ENCODE measurements around the gene TPRKB. TPM values are rescaled to one million over a fixed set of nuclear protein-coding genes. Genes with fewer than 3 reads are reported as not detected.
A peak's percentile ranks its signal among the peaks of the same experiment; 100 is the strongest.
"Not testable (repeated sequence)": the region's sequence is repeated elsewhere in the genome, so short reads cannot be mapped to it uniquely, and the experiment has no call there.

Gene TPRKB
- total RNA-seq, 2 experiments from 2014 or later = 43.7 to 50.0 TPM

DNA sequence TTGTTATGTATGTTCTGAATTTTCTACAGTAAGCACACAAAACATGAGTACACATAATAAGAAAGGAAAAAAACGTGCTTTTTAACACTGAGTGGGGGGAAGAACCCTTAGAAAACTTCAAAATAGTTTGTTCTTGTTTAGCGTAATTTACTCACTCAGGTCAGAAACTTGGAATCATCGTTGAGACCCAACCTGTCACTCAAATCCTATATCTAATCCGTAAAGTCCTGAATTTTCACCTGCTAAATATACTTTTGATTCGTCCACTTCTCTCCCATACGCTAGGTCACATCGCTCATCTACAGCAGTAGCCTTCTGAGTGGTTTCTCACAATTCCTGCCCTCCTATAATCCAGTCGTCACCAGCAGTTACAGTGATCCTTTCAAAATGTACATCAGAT is 767 bp downstream of the TPRKB start:
- peak overlapping the region; percentile 95 for H3K4me3 Mint-ChIP-seq
- peaks cover 21% of the 10 kb centered on the region for H3K4me1 Mint-ChIP-seq (ENCODE audit: low read depth)
- peaks cover 37% of the 10 kb centered on the region for H3K36me3 Mint-ChIP-seq (ENCODE audit: low read depth)
- H3K27ac Mint-ChIP-seq = peak overlapping the region; percentile 95
- ATAC-seq (no peak), DNase-seq (no peak)
- H3K9me3 Mint-ChIP-seq (ENCODE audit: insufficient read depth) = no peaks in the 10 kb centered on the region
- CTCF ChIA-PET = interaction anchor here (1.2 to 1.9 kb wide), 6 partner anchors 19 to 718 kb away, joined by 3 to 5 read pairs (median 4); partner anchors contain the start of genes MOB1A and STAMBP
- POLR2A ChIA-PET = interaction anchor here (0.5 to 1.8 kb wide), 11 partner anchors 8 to 718 kb away, joined by 3 to 8 read pairs (median 5); partner anchors contain the start of genes CCT7, DUSP11, INO80B and MOB1A
- H3K27me3 Mint-ChIP-seq (ENCODE audit: low read depth) = no peaks in the 10 kb centered on the region

DNA sequence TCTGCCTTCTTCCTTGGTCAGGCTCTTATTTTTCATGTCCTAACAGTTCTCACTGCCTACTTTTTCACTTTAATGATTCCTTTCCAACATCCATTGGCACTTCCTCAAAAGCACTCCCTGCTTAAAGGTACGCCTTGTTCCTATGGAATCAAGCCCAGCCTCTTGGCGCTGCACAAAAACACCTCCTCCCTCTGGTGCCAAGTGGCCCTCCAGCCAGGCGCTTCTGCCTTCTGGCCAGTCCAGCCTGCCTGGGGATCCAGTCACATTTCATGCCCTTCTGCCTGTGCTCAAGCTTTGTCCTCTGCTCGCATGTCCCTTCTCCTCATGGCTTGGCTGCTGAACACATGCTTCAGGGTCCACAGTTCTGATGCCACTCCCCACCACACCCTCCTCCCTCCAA is 6.3 kb downstream of the TPRKB start:
- Mint-ChIP-seq H3K27ac (no peak overlapping the region), H3K9me3 (ENCODE audit: insufficient read depth) (no peaks in the 10 kb centered on the region), H3K4me3 (no peak overlapping the region), H3K36me3 (ENCODE audit: low read depth) (peaks cover 50% of the 10 kb centered on the region), H3K4me1 (ENCODE audit: low read depth) (peaks cover 4% of the 10 kb centered on the region), H3K27me3 (ENCODE audit: low read depth) (no peaks in the 10 kb centered on the region)
- POLR2A ChIA-PET = no interaction called here
- ATAC-seq = no peak
- DNase-seq = no peak
- CTCF ChIA-PET = no interaction called here

GRCh38 chr2:73728711-73729110 is 8.4 kb downstream of the TPRKB start:
- no peaks in the 10 kb centered on the region for H3K9me3 Mint-ChIP-seq (ENCODE audit: insufficient read depth)

DNA sequence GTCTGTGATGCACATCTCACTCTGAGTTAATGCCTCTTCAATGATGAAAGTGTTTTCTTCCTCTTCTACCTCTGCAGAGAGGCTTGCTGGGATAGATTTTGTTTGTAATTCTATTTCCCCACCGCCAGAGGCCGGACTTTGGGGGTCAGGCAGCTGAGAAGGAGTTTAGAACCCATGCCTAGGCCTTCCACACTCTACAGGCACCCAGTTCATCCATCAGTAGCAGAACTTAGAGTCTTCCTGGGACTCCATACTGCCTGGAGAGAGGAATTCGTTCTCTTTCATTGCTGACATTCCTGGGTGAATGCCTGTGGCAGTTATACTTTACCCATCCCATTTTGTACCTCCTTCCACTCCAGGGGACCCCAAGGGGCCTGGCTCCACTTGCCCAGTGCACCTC is 9.1 kb downstream of the TPRKB start:
- H3K36me3 Mint-ChIP-seq (ENCODE audit: low read depth) = peaks cover 42% of the 10 kb centered on the region
- ATAC-seq (no peak), DNase-seq (no peak)
- POLR2A ChIA-PET = interaction anchor here (1.7 kb wide), 1 partner anchor 9 kb away, joined by 5 read pairs; the partner anchor contains the start of gene TPRKB
- H3K27me3 Mint-ChIP-seq (ENCODE audit: low read depth) = no peaks in the 10 kb centered on the region
- no peak overlapping the region for H3K27ac Mint-ChIP-seq
- H3K4me3 Mint-ChIP-seq = no peak overlapping the region
- CTCF ChIA-PET = no interaction called here
- no peaks in the 10 kb centered on the region for H3K9me3 Mint-ChIP-seq (ENCODE audit: insufficient read depth)
- H3K4me1 Mint-ChIP-seq (ENCODE audit: low read depth) = no peaks in the 10 kb centered on the region

More at GRCh38 chr2:73728711-73729110, 8.4 kb downstream of the TPRKB start:
- ATAC-seq (peak; percentile 11), DNase-seq (no peak)
- Mint-ChIP-seq H3K36me3 (ENCODE audit: low read depth) (peaks cover 46% of the 10 kb centered on the region), H3K4me1 (ENCODE audit: low read depth) (no peaks in the 10 kb centered on the region), H3K27ac (no peak overlapping the region), H3K4me3 (no peak overlapping the region), H3K27me3 (ENCODE audit: low read depth) (no peaks in the 10 kb centered on the region)
- ChIA-PET POLR2A (interaction anchor here (1.7 kb wide), 1 partner anchor 8 kb away, joined by 5 read pairs; the partner anchor contains the start of gene TPRKB), CTCF (no interaction called here)

GRCh38 chr2:73726657-73727056 is 10.5 kb downstream of the TPRKB start:
- H3K4me3 Mint-ChIP-seq; ATAC-seq; CTCF ChIA-PET; DNase-seq; H3K9me3 Mint-ChIP-seq (ENCODE audit: insufficient read depth); H3K4me1 Mint-ChIP-seq (ENCODE audit: low read depth); H3K27me3 Mint-ChIP-seq (ENCODE audit: low read depth); POLR2A ChIA-PET; H3K27ac Mint-ChIP-seq: not testable (repeated sequence)
- H3K36me3 Mint-ChIP-seq (ENCODE audit: low read depth) = peaks cover 30% of the 10 kb centered on the region

- Mint-ChIP-seq H3K4me1 (ENCODE audit: low read depth) (no peaks in the 10 kb centered on the region), H3K36me3 (ENCODE audit: low read depth) (no peaks in the 10 kb centered on the region), H3K27me3 (ENCODE audit: low read depth) (peaks cover 5% of the 10 kb centered on the region), H3K4me3 (no peak overlapping the region), H3K9me3 (ENCODE audit: insufficient read depth) (peaks cover under 1% of the 10 kb centered on the region), H3K27ac (no peak overlapping the region)
- ChIA-PET CTCF (no interaction called here), POLR2A (no interaction called here)
- peak; percentile 14 for DNase-seq
- no peak for ATAC-seq
Observed at GRCh38 chr2:73718851-73719621, 18.1 kb downstream of the TPRKB start.

DNA sequence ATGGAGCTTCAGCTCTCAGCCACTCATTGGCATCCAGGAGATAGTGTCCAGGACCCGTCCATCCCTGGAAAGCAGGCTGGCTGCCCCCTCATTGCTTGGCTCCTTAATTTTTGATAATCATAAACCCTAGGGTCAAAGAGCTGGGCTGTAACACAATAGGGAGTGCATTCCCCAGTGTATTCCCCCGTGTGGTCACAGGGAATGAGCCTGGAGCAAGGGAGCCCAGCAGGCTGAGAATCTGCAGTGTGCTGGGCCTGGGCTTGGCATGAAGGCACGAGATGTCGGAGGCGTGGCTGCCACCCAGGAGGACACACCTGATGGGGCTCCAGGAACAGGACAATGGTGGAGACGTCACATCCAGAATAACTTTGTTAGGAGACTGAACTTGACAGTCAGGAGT is 18.7 kb downstream of the TPRKB start:
- Mint-ChIP-seq H3K27ac (no peak overlapping the region), H3K4me1 (ENCODE audit: low read depth) (no peaks in the 10 kb centered on the region), H3K9me3 (ENCODE audit: insufficient read depth) (peaks cover 7% of the 10 kb centered on the region), H3K27me3 (ENCODE audit: low read depth) (peaks cover 9% of the 10 kb centered on the region), H3K4me3 (no peak overlapping the region), H3K36me3 (ENCODE audit: low read depth) (peaks cover 3% of the 10 kb centered on the region)
- DNase-seq (peak; percentile 17), ATAC-seq (no peak)
- ChIA-PET POLR2A (no interaction called here), CTCF (no interaction called here)

GRCh38 chr2:73717695-73718094 is 19.4 kb downstream of the TPRKB start:
- ATAC-seq; H3K4me1 Mint-ChIP-seq (ENCODE audit: low read depth); H3K4me3 Mint-ChIP-seq; POLR2A ChIA-PET; H3K27ac Mint-ChIP-seq; H3K36me3 Mint-ChIP-seq (ENCODE audit: low read depth); H3K27me3 Mint-ChIP-seq (ENCODE audit: low read depth); CTCF ChIA-PET; DNase-seq; H3K9me3 Mint-ChIP-seq (ENCODE audit: insufficient read depth): not testable (repeated sequence)

DNA sequence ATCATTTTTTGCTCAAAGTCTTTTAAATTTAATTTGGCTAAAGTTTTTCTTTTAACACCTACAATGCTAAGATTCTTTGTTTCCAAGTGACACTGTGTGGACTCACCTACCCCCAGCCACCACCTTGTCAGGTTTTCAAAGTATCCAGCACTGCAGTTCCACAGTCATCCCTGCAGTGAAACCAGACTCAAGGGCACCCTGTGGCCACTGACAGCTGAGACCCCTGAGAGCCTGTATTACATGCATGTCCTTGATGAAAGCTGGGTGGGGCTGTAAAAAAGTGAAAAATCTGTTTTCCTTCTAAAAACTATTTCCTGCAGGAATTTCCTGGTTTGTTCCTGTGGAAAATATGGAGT is 19.9 kb downstream of the TPRKB start:
- H3K27ac Mint-ChIP-seq = no peak overlapping the region
- peaks cover 8% of the 10 kb centered on the region for H3K9me3 Mint-ChIP-seq (ENCODE audit: insufficient read depth)
- DNase-seq (no peak), ATAC-seq (no peak)
- no peaks in the 10 kb centered on the region for H3K4me1 Mint-ChIP-seq (ENCODE audit: low read depth)
- POLR2A ChIA-PET = no interaction called here
- H3K36me3 Mint-ChIP-seq (ENCODE audit: low read depth) = peaks cover 3% of the 10 kb centered on the region
- CTCF ChIA-PET = no interaction called here
- H3K27me3 Mint-ChIP-seq (ENCODE audit: low read depth) = peaks cover 9% of the 10 kb centered on the region
- no peak overlapping the region for H3K4me3 Mint-ChIP-seq

DNA sequence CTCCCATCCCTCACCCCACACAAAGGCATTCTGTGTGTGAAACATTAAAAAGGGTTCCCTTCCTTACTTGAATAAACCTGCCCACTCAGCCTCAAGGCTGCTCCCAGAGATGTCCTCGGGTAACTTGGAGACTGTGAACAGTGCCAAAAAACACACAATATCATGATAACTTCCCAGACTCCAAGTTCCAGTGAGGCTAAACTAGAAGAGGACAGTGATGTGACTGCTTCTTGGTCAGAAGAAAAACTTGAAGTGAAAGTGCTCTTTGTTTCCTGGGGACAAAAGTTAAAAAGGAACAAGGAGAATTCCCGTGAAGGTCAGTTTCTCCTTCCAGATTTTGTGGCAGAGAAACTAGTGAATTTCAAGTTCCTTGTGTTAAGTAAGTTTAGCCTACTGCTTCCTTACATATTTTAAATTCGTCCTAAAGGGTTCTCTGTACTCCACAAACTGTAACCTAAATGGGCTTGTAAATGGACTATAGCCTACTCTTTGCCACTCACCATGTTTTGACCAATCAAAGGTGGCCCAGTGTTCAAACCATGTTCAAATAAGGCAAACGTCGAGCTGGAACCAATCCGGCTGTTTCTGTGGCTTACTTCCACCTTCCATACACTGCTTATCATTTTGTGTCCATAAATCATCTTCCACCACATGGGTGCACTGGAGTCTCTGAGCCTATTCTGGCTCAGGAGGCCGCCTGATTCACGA is 20.4 kb downstream of the TPRKB start:
- H3K4me1 Mint-ChIP-seq (ENCODE audit: low read depth) = no peaks in the 10 kb centered on the region
- H3K36me3 Mint-ChIP-seq (ENCODE audit: low read depth) = peaks cover 3% of the 10 kb centered on the region
- ChIA-PET POLR2A (no interaction called here), CTCF (interaction anchor here (1.1 kb wide), 1 partner anchor 24 kb away, joined by 3 read pairs; no protein-coding TSS in a partner anchor)
- peak; percentile 19 for DNase-seq
- peaks cover 9% of the 10 kb centered on the region for H3K27me3 Mint-ChIP-seq (ENCODE audit: low read depth)
- no peak for ATAC-seq
- H3K9me3 Mint-ChIP-seq (ENCODE audit: insufficient read depth) = peaks cover 8% of the 10 kb centered on the region
- H3K27ac Mint-ChIP-seq = no peak overlapping the region
- no peak overlapping the region for H3K4me3 Mint-ChIP-seq

GRCh38 chr2:73714091-73714490 is 23.1 kb downstream of the TPRKB start:
- H3K27ac Mint-ChIP-seq = no peak overlapping the region
- peaks cover 13% of the 10 kb centered on the region for H3K27me3 Mint-ChIP-seq (ENCODE audit: low read depth)
- no peak for ATAC-seq
- no peak overlapping the region for H3K4me3 Mint-ChIP-seq
- H3K9me3 Mint-ChIP-seq (ENCODE audit: insufficient read depth) = peaks cover 8% of the 10 kb centered on the region
- DNase-seq = no peak
- H3K36me3 Mint-ChIP-seq (ENCODE audit: low read depth) = peaks cover 3% of the 10 kb centered on the region
- no peaks in the 10 kb centered on the region for H3K4me1 Mint-ChIP-seq (ENCODE audit: low read depth)
- CTCF ChIA-PET = no interaction called here
- POLR2A ChIA-PET = no interaction called here

DNA sequence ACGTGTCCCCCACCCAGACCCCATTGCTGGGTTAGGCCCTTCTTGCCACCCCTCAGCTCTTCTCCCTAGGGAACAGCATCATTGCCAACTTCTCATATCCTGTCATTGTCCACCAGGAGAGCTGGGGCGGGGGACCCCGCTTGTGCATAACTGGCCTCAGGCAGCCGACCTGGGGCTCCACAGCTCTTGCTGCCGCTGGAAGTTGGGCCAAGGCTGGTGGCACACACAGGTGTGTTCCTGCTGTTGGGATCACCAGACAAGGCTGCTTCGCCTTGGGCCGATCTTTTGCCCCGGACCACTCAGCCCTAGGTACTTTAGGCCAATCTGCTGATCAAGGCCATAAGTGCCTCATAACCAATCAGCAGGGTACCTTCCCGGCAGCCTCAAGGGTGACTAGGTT is 28.6 kb downstream of the TPRKB start:
- Mint-ChIP-seq H3K36me3 (ENCODE audit: low read depth) (no peaks in the 10 kb centered on the region), H3K4me3 (no peak overlapping the region), H3K4me1 (ENCODE audit: low read depth) (peaks cover 5% of the 10 kb centered on the region), H3K27me3 (ENCODE audit: low read depth) (peaks cover 5% of the 10 kb centered on the region), H3K9me3 (ENCODE audit: insufficient read depth) (peaks cover 3% of the 10 kb centered on the region), H3K27ac (no peak overlapping the region)
- POLR2A ChIA-PET = no interaction called here
- CTCF ChIA-PET = no interaction called here
- DNase-seq (no peak), ATAC-seq (no peak)

All from activated CD8-positive, alpha-beta T cell treated with anti-CD3 and anti-CD28 coated beads, Interleukin-2, amount 10 ng/mL, durations not matched to agents 7 days and 5 days (primary cell).